WTC11 (cell line): ENCODE data around the gene PUSL1. TPM values are rescaled to one million over a fixed set of nuclear protein-coding genes. Genes with fewer than 3 reads are reported as not detected.

Experiments used
- ATAC-seq: fragments of 200-7000 bp; cut with Tn5 transposase; 2 replicates; pipeline ENCODE4 v1.10.0; 2021; ENCODE audit warnings: mild to moderate bottlenecking, moderate library complexity
- CTCF ChIA-PET: fragments of 300-600 bp; sonication (Branson Sonifier 250); formaldehyde crosslinking; loops from one replicate; lab custom pipeline; 2021; ENCODE audit warnings: antibody characterized with exemption; lab: Charles Lee
- POLR2A ChIA-PET: fragments of 350-600 bp; sonication (Branson Sonifier 250); formaldehyde crosslinking; loops from one replicate; lab custom pipeline; 2021; ENCODE audit warnings: antibody characterized with exemption; lab: Charles Lee
- DNase-seq: peaks from one replicate; pipeline ENCODE4 v3.0.0; 2021; ENCODE audit warnings: low spot score
- H3K27ac Mint-ChIP-seq: 2 replicates; pipeline ENCODE4 v1.8.0; 2021; ENCODE audit warnings: mixed read lengths
- H3K27me3 Mint-ChIP-seq: 2 replicates; pipeline ENCODE4 v1.8.0; 2021; ENCODE audit warnings: low read depth, mild to moderate bottlenecking, moderate library complexity, mixed read lengths
- H3K36me3 Mint-ChIP-seq: 2 replicates; pipeline ENCODE4 v1.8.0; 2021; ENCODE audit warnings: mixed read lengths
- H3K4me1 Mint-ChIP-seq: 2 replicates; pipeline ENCODE4 v1.8.0; 2022; ENCODE audit warnings: mixed read lengths
- H3K4me3 Mint-ChIP-seq: 2 replicates; pipeline ENCODE4 v1.8.0; 2021; ENCODE audit warnings: mild to moderate bottlenecking, moderate library complexity, mixed read lengths
- H3K9me3 Mint-ChIP-seq: 2 replicates; pipeline ENCODE4 v1.8.0; 2021; ENCODE audit warnings: mixed read lengths
- AFF4 ChIP-seq: sonication (generic); formaldehyde crosslinking; IDR thresholded peaks from 2 replicates; pipeline ENCODE4 v1.8.1; 2023; ENCODE audit warnings: mild to moderate bottlenecking, missing genetic modification reagents, borderline replicate concordance
- E2F1 ChIP-seq: sonication (generic); formaldehyde crosslinking; IDR thresholded peaks from 2 replicates; pipeline ENCODE4 v1.8.0; 2022; ENCODE audit warnings: mild to moderate bottlenecking, missing genetic modification reagents
- E2F5 ChIP-seq: sonication (generic); formaldehyde crosslinking; IDR thresholded peaks from 2 replicates; pipeline ENCODE4 v1.8.1; 2022; ENCODE audit warnings: mild to moderate bottlenecking, moderate library complexity, missing genetic modification reagents
- ELF4 ChIP-seq: sonication (generic); formaldehyde crosslinking; IDR thresholded peaks from 2 replicates; pipeline ENCODE4 v1.8.1; 2022; ENCODE audit warnings: low read depth, mild to moderate bottlenecking, moderate library complexity, missing genetic modification reagents
- IRF2 ChIP-seq: sonication (generic); formaldehyde crosslinking; IDR thresholded peaks from 2 replicates; pipeline ENCODE4 v1.8.0; 2022; ENCODE audit warnings: low read depth, missing genetic modification reagents, borderline replicate concordance
- JUN ChIP-seq: sonication (generic); formaldehyde crosslinking; IDR thresholded peaks from 2 replicates; pipeline ENCODE4 v1.8.0; 2023; ENCODE audit warnings: mild to moderate bottlenecking, missing genetic modification reagents
- NR3C1 ChIP-seq: sonication (generic); formaldehyde crosslinking; conservative IDR thresholded peaks from 2 replicates; pipeline ENCODE4 v1.8.1; 2023; ENCODE audit warnings: low read depth, mild to moderate bottlenecking, missing genetic modification reagents
- PREB ChIP-seq: sonication (generic); formaldehyde crosslinking; IDR thresholded peaks from 2 replicates; pipeline ENCODE4 v1.8.1; 2022; ENCODE audit warnings: mild to moderate bottlenecking, missing genetic modification reagents, moderate library complexity, borderline replicate concordance
- RORB ChIP-seq: fragments of 250-450 bp; sonication (Bioruptor Pico); IDR thresholded peaks from 2 replicates; pipeline ENCODE4 v1.9.0; 2021; ENCODE audit warnings: mild to moderate bottlenecking
- STAT6 ChIP-seq: sonication (generic); formaldehyde crosslinking; conservative IDR thresholded peaks from 2 replicates; pipeline ENCODE4 v1.8.1; 2023; ENCODE audit warnings: mild to moderate bottlenecking, low read depth, missing genetic modification reagents, moderate library complexity
- USF1 ChIP-seq: sonication (generic); formaldehyde crosslinking; IDR thresholded peaks from 2 replicates; pipeline ENCODE4 v1.8.0; 2022; ENCODE audit warnings: mild to moderate bottlenecking, missing genetic modification reagents
- ZNF121 ChIP-seq: sonication (generic); formaldehyde crosslinking; IDR thresholded peaks from 2 replicates; pipeline ENCODE4 v1.8.0; 2023; ENCODE audit warnings: missing genetic modification reagents
- ZNF263 ChIP-seq: sonication (generic); formaldehyde crosslinking; IDR thresholded peaks from 2 replicates; pipeline ENCODE4 v1.8.1; 2022; ENCODE audit warnings: low read depth, mild to moderate bottlenecking, moderate library complexity, missing genetic modification reagents
- ZNF425 ChIP-seq: fragments of 250-450 bp; sonication (Bioruptor Pico); conservative IDR thresholded peaks from 2 replicates; pipeline ENCODE4 v1.9.0; 2021; ENCODE audit warnings: mild to moderate bottlenecking
- total RNA-seq: library from RNA; stranded (reverse); gene quantifications from 3 replicates; pipeline ENCODE4 v1.2.3, GENCODE V29; 2021

The PUSL1 gene
- total RNA-seq, 1 experiment from 2014 or later, result 51.5 TPM

GRCh38 chr1:1260843-1261560 is 47.4 kb upstream of the PUSL1 start:
- ChIA-PET POLR2A (no interaction called here), CTCF (interaction anchor here (1.4 to 2.1 kb wide), 2 partner anchors 10 to 31 kb away, joined by 3 to 8 read pairs; no protein-coding TSS in a partner anchor)
- Mint-ChIP-seq H3K4me3 (no peak overlapping the region), H3K27ac (peak overlapping the region; percentile 81), H3K9me3 (no peaks in the 10 kb centered on the region), H3K36me3 (peaks cover 50% of the 10 kb centered on the region), H3K27me3 (no peaks in the 10 kb centered on the region), H3K4me1 (peaks cover 15% of the 10 kb centered on the region)
- ATAC-seq (no peak), DNase-seq (no peak)
- TF ChIP-seq E2F5 (no peak), E2F1 (CRISPR knock-in tag) (no peak), RORB (CRISPR knock-in tag) (no peak), ZNF121 (CRISPR knock-in tag) (no peak), USF1 (CRISPR knock-in tag) (no peak), PREB (CRISPR knock-in tag) (no peak), STAT6 (CRISPR knock-in tag) (no peak), AFF4 (CRISPR knock-in tag) (no peak)

- H3K36me3 Mint-ChIP-seq, result peaks cover 47% of the 10 kb centered on the region
- H3K4me1 Mint-ChIP-seq, result peaks cover 15% of the 10 kb centered on the region
- H3K27me3 Mint-ChIP-seq, result no peaks in the 10 kb centered on the region
- CTCF ChIA-PET, result interaction anchor here (1.4 to 2.1 kb wide), 2 partner anchors 12 to 30 kb away, joined by 3 to 8 read pairs; no protein-coding TSS in a partner anchor
- POLR2A ChIA-PET, result no interaction called here
- TF ChIP-seq RORB (CRISPR knock-in tag) (no peak), ELF4 (no peak), AFF4 (CRISPR knock-in tag) (no peak), JUN (CRISPR knock-in tag) (no peak), NR3C1 (no peak), ZNF263 (CRISPR knock-in tag) (no peak), ZNF425 (CRISPR knock-in tag) (no peak), IRF2 (CRISPR knock-in tag) (no peak)
- no peak for DNase-seq
- H3K9me3 Mint-ChIP-seq, result no peaks in the 10 kb centered on the region
- no peak overlapping the region for H3K4me3 Mint-ChIP-seq
- no peak overlapping the region for H3K27ac Mint-ChIP-seq
- ATAC-seq, result no peak
These were observed 46.3 kb upstream of the PUSL1 start for GRCh38 chr1:1262071-1262470.
